ENCODE data around the gene TAF3.

TAF3 gene

DNA sequence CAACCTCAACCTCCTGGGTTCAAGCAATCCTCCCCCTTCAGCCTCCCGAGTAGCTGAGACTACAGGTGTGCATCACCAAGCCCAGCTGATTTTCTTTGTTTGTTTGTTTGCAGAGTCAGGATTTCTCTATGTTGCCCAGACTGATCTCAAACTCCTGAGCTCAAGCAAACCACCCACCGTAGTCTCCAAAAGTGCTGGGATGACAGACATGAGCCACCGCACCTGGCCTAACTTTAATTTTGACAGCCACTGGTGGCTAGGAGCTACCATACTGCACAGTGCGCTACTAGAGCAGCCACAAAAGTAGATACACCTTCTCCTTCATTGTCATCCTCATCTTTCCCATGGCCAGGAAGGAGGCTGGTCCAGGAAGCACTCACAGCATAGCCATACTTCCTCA is 205.0 kb downstream of the TAF3 start:
- H3K4me1 ChIP-seq (ENCODE audit: control insufficient read depth, insufficient read depth, low read length) = no peaks in the 10 kb centered on the region
- no peak for TF ChIP-seq ZNF302 (tag by site-specific recombination; IDR thresholded peaks at IDR 0.05; ENCODE audit: low read depth)
- TF ChIP-seq ZNF311 (tag by site-specific recombination; IDR thresholded peaks at IDR 0.05; ENCODE audit: borderline replicate concordance) = no peak
- no peak for TF ChIP-seq ZFHX2 (tag by site-specific recombination; conservative IDR thresholded peaks at IDR 0.05)
- no peak for TF ChIP-seq ZNF580 (tag by site-specific recombination; IDR thresholded peaks at IDR 0.05)
- TF ChIP-seq ZNF664 (tag by site-specific recombination; IDR thresholded peaks at IDR 0.05) = no peak
- no peak for TF ChIP-seq ZNF549 (tag by site-specific recombination; IDR thresholded peaks at IDR 0.05)
- TF ChIP-seq KLF9 (tag by site-specific recombination; IDR thresholded peaks at IDR 0.05; ENCODE audit: low read depth) = no peak
- no peak for TF ChIP-seq ZNF280C (tag by site-specific recombination; IDR thresholded peaks at IDR 0.05)
- no peak for TF ChIP-seq PBX3 (CRISPR knock-in tag; IDR thresholded peaks at IDR 0.05)
- TF ChIP-seq ZSCAN16 (tag by site-specific recombination; IDR thresholded peaks at IDR 0.05) = no peak
- no peak for TF ChIP-seq ZBTB1 (tag by site-specific recombination; IDR thresholded peaks at IDR 0.05)
- CTCF ChIA-PET = interaction anchor here (0.7 kb wide), 1 partner anchor 626 kb away, joined by 5 read pairs; no protein-coding TSS in a partner anchor
- H3K36me3 ChIP-seq (ENCODE audit: control insufficient read depth in 2 of 2, insufficient read depth in 1 of 2, low read length in 2 of 2) = no peaks in the 10 kb centered on the region
- no peak overlapping the region for H3K27ac ChIP-seq (ENCODE audit: extremely low read depth, low read depth, low read length)
- H3K4me3 ChIP-seq (ENCODE audit: low read depth, low read length) = no peak overlapping the region
- no peaks in the 10 kb centered on the region for H3K9me3 ChIP-seq (ENCODE audit: control insufficient read depth, insufficient read depth, low read depth, low read length)
- POLR2A ChIA-PET = interaction anchor here (0.6 kb wide), 1 partner anchor 48 kb away, joined by 3 read pairs; no protein-coding TSS in a partner anchor

DNA sequence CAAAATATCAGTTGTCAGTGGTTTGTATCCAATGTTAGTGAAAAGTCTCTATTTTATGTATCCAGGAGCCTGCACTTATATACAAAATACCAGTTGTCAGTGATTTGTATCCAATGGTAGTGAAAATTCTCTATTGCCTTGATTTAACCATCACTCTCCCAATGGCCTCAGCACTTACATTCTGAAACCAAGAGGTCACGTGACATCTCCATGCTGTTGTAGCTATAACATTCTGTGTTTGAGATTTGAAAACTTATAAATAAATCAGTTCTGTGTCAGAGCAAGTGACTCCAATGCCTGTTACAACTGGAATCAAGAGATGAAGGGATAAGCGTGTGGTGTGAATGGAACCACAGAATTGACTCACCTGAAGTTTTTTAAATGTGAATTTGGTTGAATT is 205.5 kb downstream of the TAF3 start:
- Histone ChIP-seq H3K4me3 (ENCODE audit: low read depth, low read length) (no peak overlapping the region), H3K27ac (ENCODE audit: extremely low read depth, low read depth, low read length) (no peak overlapping the region), H3K9me3 (ENCODE audit: control insufficient read depth, insufficient read depth, low read depth, low read length) (no peaks in the 10 kb centered on the region), H3K4me1 (ENCODE audit: control insufficient read depth, insufficient read depth, low read length) (no peaks in the 10 kb centered on the region), H3K36me3 (ENCODE audit: control insufficient read depth in 2 of 2, insufficient read depth in 1 of 2, low read length in 2 of 2) (no peaks in the 10 kb centered on the region)
- POLR2A ChIA-PET = interaction anchor here (0.6 to 0.7 kb wide), 2 partner anchors 47 to 308 kb away, joined by 3 read pairs; no protein-coding TSS in a partner anchor
- CTCF ChIA-PET = no interaction called here
- TF ChIP-seq ZNF791 (tag by site-specific recombination; IDR thresholded peaks at IDR 0.05) (no peak), GLI2 (tag by site-specific recombination; IDR thresholded peaks at IDR 0.05; ENCODE audit: borderline replicate concordance, low read depth) (no peak), ZNF580 (tag by site-specific recombination; IDR thresholded peaks at IDR 0.05) (no peak), ZNF473 (tag by site-specific recombination; IDR thresholded peaks at IDR 0.05) (no peak), ZNF707 (tag by site-specific recombination; IDR thresholded peaks at IDR 0.05) (no peak), ZNF114 (tag by site-specific recombination; IDR thresholded peaks at IDR 0.05) (no peak), ZBTB26 (tag by site-specific recombination; optimal IDR thresholded peaks at IDR 0.05) (no peak), ZNF184 (tag by site-specific recombination; IDR thresholded peaks at IDR 0.05) (no peak), ZNF404 (tag by site-specific recombination; IDR thresholded peaks at IDR 0.05) (no peak), ZNF704 (tag by site-specific recombination; IDR thresholded peaks at IDR 0.05) (no peak), SETDB1 (IDR thresholded peaks at IDR 0.05; ENCODE audit: insufficient read length, low read length) (no peak), ZNF239 (tag by site-specific recombination; IDR thresholded peaks at IDR 0.05) (no peak), REPIN1 (tag by site-specific recombination; IDR thresholded peaks at IDR 0.05; ENCODE audit: low read depth) (no peak), ZNF501 (tag by site-specific recombination; IDR thresholded peaks at IDR 0.05) (no peak)
- TF ChIP-seq, protein P1, sequence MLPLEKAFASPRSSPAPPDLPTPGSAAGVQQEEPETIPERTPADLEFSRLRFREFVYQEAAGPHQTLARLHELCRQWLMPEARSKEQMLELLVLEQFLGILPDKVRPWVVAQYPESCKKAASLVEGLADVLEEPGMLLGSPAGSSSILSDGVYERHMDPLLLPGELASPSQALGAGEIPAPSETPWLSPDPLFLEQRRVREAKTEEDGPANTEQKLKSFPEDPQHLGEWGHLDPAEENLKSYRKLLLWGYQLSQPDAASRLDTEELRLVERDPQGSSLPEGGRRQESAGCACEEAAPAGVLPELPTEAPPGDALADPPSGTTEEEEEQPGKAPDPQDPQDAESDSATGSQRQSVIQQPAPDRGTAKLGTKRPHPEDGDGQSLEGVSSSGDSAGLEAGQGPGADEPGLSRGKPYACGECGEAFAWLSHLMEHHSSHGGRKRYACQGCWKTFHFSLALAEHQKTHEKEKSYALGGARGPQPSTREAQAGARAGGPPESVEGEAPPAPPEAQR (tag by site-specific recombination; IDR thresholded peaks at IDR 0.05) = no peak

Measured in HEK293 (cell line).